Liver (tissue), 9 donors: ENCODE results near the gene DSCAM. TPM values are rescaled to one million over a fixed set of nuclear protein-coding genes. Genes with fewer than 3 reads are reported as not detected.
A peak's percentile ranks its signal among the peaks of the same experiment; 100 is the strongest.

ENCODE experiments used
- DNase-seq: peaks from one replicate; pipeline ENCODE4 v3.0.0-alpha.2; 2017; ENCODE audit warnings: low spot score
- H3K27ac ChIP-seq, 2 donors: one replicate each; pipeline ENCODE4 v1.7.0; 2013; ENCODE audit warnings: inconsistent platforms in 2 of 2, low read length in 2 of 2, control low read depth in 1 of 2, low read depth in 1 of 2, mild to moderate bottlenecking in 1 of 2
- H3K27me3 ChIP-seq, 4 donors: one replicate each; pipeline versions ENCODE4 v1.6.1 to v1.7.0; 2013; ENCODE audit warnings: low read length in 3 of 4, inconsistent platforms in 1 of 4, mild to moderate bottlenecking in 1 of 4, moderate library complexity in 1 of 4; ENCODE audit not compliant: control insufficient read depth in 4 of 4, insufficient read depth in 4 of 4
- H3K36me3 ChIP-seq, 4 donors: one replicate each; pipeline versions ENCODE4 v1.6.1 to v1.7.0; 2013; ENCODE audit warnings: low read length in 3 of 4, mild to moderate bottlenecking in 3 of 4, low read depth in 1 of 4, moderate library complexity in 1 of 4; ENCODE audit not compliant: control insufficient read depth in 4 of 4, insufficient read depth in 3 of 4
- H3K4me1 ChIP-seq, 4 donors: one replicate each; pipeline versions ENCODE4 v1.6.1 to v1.7.0; 2013; ENCODE audit warnings: low read length in 3 of 4, mild to moderate bottlenecking in 3 of 4, moderate library complexity in 1 of 4; ENCODE audit not compliant: control insufficient read depth in 4 of 4, insufficient read depth in 4 of 4
- H3K4me3 ChIP-seq, 3 donors: one replicate each; pipeline versions ENCODE4 v1.6.1 to v1.7.0; 2013; ENCODE audit warnings: low read length in 3 of 3, control low read depth in 1 of 3, low read depth in 1 of 3, mild to moderate bottlenecking in 1 of 3
- H3K9ac ChIP-seq, 2 donors: one replicate each; pipeline ENCODE4 v1.7.0; 2013; ENCODE audit warnings: low read length in 2 of 2, mild to moderate bottlenecking in 2 of 2, moderate library complexity in 2 of 2, control low read depth in 1 of 2, low read depth in 1 of 2
- H3K9me3 ChIP-seq, 4 donors: one replicate each; pipeline versions ENCODE4 v1.6.1 to v1.7.0; 2013; ENCODE audit warnings: low read length in 3 of 4; ENCODE audit not compliant: control insufficient read depth in 4 of 4
- ATF3 ChIP-seq: IDR thresholded peaks from 2 replicates; pipeline ENCODE4 v1.6.1; 2016; ENCODE audit warnings: antibody characterized with exemption
- CTCF ChIP-seq: fragments of 150-350 bp; IDR thresholded peaks from 2 replicates; pipeline ENCODE4 v1.5.1; 2017; ENCODE audit warnings: improper control_type of control experiment, low read depth, low read length; ENCODE audit not compliant: missing input control
- EGR1 ChIP-seq, 2 donors: IDR thresholded peaks; 2 replicates each; pipeline ENCODE4 v1.6.1; 2016 to 2018; ENCODE audit warnings: antibody characterized with exemption in 2 of 2, low read depth in 2 of 2
- FOXA1 ChIP-seq: IDR thresholded peaks from 2 replicates; pipeline ENCODE4 v1.6.1; 2016; ENCODE audit warnings: antibody characterized with exemption
- GABPA ChIP-seq, 2 donors: IDR thresholded peaks in 1 of 2; conservative IDR thresholded peaks in 1 of 2; 2 replicates each; pipeline ENCODE4 v1.6.1; 2016; ENCODE audit warnings: antibody characterized with exemption in 2 of 2, mild to moderate bottlenecking in 1 of 2, moderate library complexity in 1 of 2
- HNF4A ChIP-seq, 2 donors: conservative IDR thresholded peaks; 2 replicates each; pipeline ENCODE4 v1.6.1; 2016; ENCODE audit warnings: antibody characterized with exemption in 2 of 2, mild to moderate bottlenecking in 2 of 2
- HNF4G ChIP-seq: IDR thresholded peaks from 2 replicates; pipeline ENCODE4 v1.6.1; 2016; ENCODE audit warnings: antibody characterized with exemption
- JUND ChIP-seq, 2 donors: IDR thresholded peaks; 2 replicates each; pipeline ENCODE4 v1.6.1; 2016; ENCODE audit warnings: antibody characterized with exemption in 2 of 2
- MAX ChIP-seq: IDR thresholded peaks from 2 replicates; pipeline ENCODE4 v1.6.1; 2016; ENCODE audit warnings: antibody characterized with exemption
- RAD21 ChIP-seq, 2 donors: IDR thresholded peaks; 2 replicates each; pipeline ENCODE4 v1.6.1; 2016; ENCODE audit warnings: antibody characterized with exemption in 2 of 2, mild to moderate bottlenecking in 2 of 2
- REST ChIP-seq: IDR thresholded peaks from 2 replicates; pipeline ENCODE4 v1.6.1; 2016; ENCODE audit warnings: antibody characterized with exemption, mild to moderate bottlenecking
- RXRA ChIP-seq, 2 donors: IDR thresholded peaks; 2 replicates each; pipeline ENCODE4 v1.6.1; 2017 to 2018; ENCODE audit warnings: antibody characterized with exemption in 2 of 2, mild to moderate bottlenecking in 1 of 2
- TAF1 ChIP-seq: conservative IDR thresholded peaks from 2 replicates; pipeline ENCODE4 v1.6.1; 2016; ENCODE audit warnings: antibody characterized with exemption, mild to moderate bottlenecking
- YY1 ChIP-seq: IDR thresholded peaks from 2 replicates; pipeline ENCODE4 v1.6.1; 2016; ENCODE audit warnings: antibody characterized with exemption, mild to moderate bottlenecking
- ZBTB33 ChIP-seq: IDR thresholded peaks from 2 replicates; pipeline ENCODE4 v1.6.1; 2016; ENCODE audit warnings: antibody characterized with exemption
- WGBS: extraction: QIAGEN DNeasy Blood & Tissue Kit; methylation state at CpG from one replicate; pipeline ENCODE4 v1.1.7; 2013; 5-methylcytosine and 5-hydroxymethylcytosine counted together
- polyA plus RNA-seq, 2 donors: library from polyadenylated mRNA; stranded (reverse) in 1 of 2; unstranded in 1 of 2; fragments of 200-250 nt in 1 of 2; fragments of >200 nt in 1 of 2; fragmentation: Nextera tagmentation in 1 of 2; extraction: Ambion mirVana in 1 of 2; gene quantifications; one replicate each; pipeline versions ENCODE4 v1.2.1 to v1.2.3, GENCODE V29; 2013 to 2015
- total RNA-seq, 2 donors: library from RNA; depleted of rRNA; stranded (reverse); fragments of >200 nt; gene quantifications; one replicate each; pipeline ENCODE4 v1.2.3, GENCODE V29; 2014
- donor health status: healthy.
- donor health status: healthy.
- donor health status: healthy.
- donor health status: healthy.
- donor health status: healthy.

DSCAM gene
- total and polyA plus RNA-seq, 4 donors: 0.02 to 0.23 (median 0.10) TPM

- no peak for DNase-seq
- Histone ChIP-seq H3K4me1 (no peaks in the 10 kb centered on the region), H3K9me3 (no peaks in the 10 kb centered on the region), H3K4me3 (no peak overlapping the region), H3K9ac (no peak overlapping the region), H3K27ac (no peak overlapping the region), H3K36me3 (no peaks in the 10 kb centered on the region), H3K27me3 (no peaks in the 10 kb centered on the region)
- TF ChIP-seq TAF1 (no peak), REST (no peak)
- WGBS: 44% methylated on average over 2 of the region's 2 CpGs
These were observed 375.9 kb downstream of the DSCAM start for GRCh38 chr21:40471103-40471502.

- TF ChIP-seq RAD21 (IDR thresholded peaks at IDR 0.05): peak; percentile 72 to 74
- TF ChIP-seq HNF4A (conservative IDR thresholded peaks at IDR 0.05): no peak
- peak; percentile 46 for TF ChIP-seq CTCF
- TF ChIP-seq FOXA1: no peak
- no peaks in the 10 kb centered on the region for H3K9me3 ChIP-seq
- no peak for DNase-seq
- H3K27me3 ChIP-seq: peaks cover 0 to 3% (median 0%) of the 10 kb centered on the region in 4 donors
- H3K27ac ChIP-seq: no peak overlapping the region
- no peaks in the 10 kb centered on the region for H3K36me3 ChIP-seq
- no peaks in the 10 kb centered on the region for H3K4me1 ChIP-seq
- H3K4me3 ChIP-seq: no peak overlapping the region
- no peak overlapping the region for H3K9ac ChIP-seq
- 77% methylated on average over 1 of the region's 1 CpG for WGBS
These were observed 380.0 kb downstream of the DSCAM start for GRCh38 chr21:40466893-40467483.

- Histone ChIP-seq H3K27ac (no peak overlapping the region), H3K4me1 (no peaks in the 10 kb centered on the region), H3K36me3 (no peaks in the 10 kb centered on the region), H3K4me3 (no peak overlapping the region), H3K9ac (no peak overlapping the region), H3K27me3 (peaks cover 0 to 3% (median 0%) of the 10 kb centered on the region in 4 donors), H3K9me3 (no peaks in the 10 kb centered on the region)
- 88% methylated on average over 7 of the region's 7 CpGs for WGBS
- no peak for DNase-seq
- TF ChIP-seq GABPA (IDR thresholded peaks at IDR 0.05 in 1 of 2, conservative IDR thresholded peaks at IDR 0.05 in 1 of 2): no peak
- TF ChIP-seq MAX: no peak
- no peak for TF ChIP-seq HNF4G
- TF ChIP-seq EGR1 (IDR thresholded peaks at IDR 0.05; ENCODE audit: low read depth in 2 of 2): no peak
- TF ChIP-seq ATF3: no peak
- no peak for TF ChIP-seq YY1
- no peak for TF ChIP-seq CTCF
- TF ChIP-seq JUND (IDR thresholded peaks at IDR 0.05): no peak
- TF ChIP-seq HNF4A (conservative IDR thresholded peaks at IDR 0.05): no peak
- TF ChIP-seq ZBTB33: no peak
- TF ChIP-seq RXRA (IDR thresholded peaks at IDR 0.05): no peak
These were observed 381.6 kb downstream of the DSCAM start for GRCh38 chr21:40465382-40465781.
